Fibroblast of the aortic adventitia (primary cell): Measurements from ENCODE around the gene TYMP. TPM values are rescaled to one million over a fixed set of nuclear protein-coding genes. Genes with fewer than 3 reads are reported as not detected.

ENCODE experiments used
- DNase-seq: peaks from one replicate; pipeline ENCODE4 v3.0.0-alpha.2; 2010; ENCODE audit warnings: low read depth
- H3K4me3 ChIP-seq: 2 replicates; pipeline ENCODE4 v1.5.1; 2011; ENCODE audit warnings: low read depth, mild to moderate bottlenecking, control low read depth, low read length, moderate library complexity
- total RNA-seq: library from RNA; depleted of rRNA; stranded (reverse); fragments of >200 nt; gene quantifications from 2 replicates; pipeline ENCODE4 v1.2.3, GENCODE V29; 2012; ENCODE audit warnings: low replicate concordance
- TF ChIP-seq, protein P1 (sequence below): IDR thresholded peaks from 2 replicates; pipeline ENCODE4 v1.5.1; 2011; ENCODE audit warnings: mild to moderate bottlenecking, low read length, control low read depth, inconsistent platforms; ENCODE audit not compliant: insufficient read depth

The TYMP gene
- total RNA-seq, 1 donor: 23.7 TPM

DNA sequence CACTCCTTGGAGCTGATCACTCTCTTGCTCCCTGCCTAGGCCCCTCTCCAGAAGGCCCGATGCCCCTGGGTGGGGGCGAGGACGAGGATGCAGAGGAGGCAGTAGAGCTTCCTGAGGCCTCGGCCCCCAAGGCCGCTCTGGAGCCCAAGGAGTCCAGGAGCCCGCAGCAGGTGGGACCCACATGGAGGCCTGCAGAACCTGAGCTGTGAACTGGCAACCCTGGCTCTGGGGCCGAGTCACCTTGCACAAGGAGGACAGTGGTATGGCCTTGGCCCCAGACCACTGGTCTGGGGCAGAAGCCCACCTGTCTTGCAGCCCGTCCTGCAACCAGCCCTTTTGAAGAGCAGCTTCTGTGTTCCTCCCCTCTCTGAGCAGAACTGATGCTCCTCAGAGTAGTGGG is 10.7 kb downstream of the TYMP start:
- DNase-seq: no peak
- H3K4me3 ChIP-seq: no peak overlapping the region
- TF ChIP-seq, protein P1, sequence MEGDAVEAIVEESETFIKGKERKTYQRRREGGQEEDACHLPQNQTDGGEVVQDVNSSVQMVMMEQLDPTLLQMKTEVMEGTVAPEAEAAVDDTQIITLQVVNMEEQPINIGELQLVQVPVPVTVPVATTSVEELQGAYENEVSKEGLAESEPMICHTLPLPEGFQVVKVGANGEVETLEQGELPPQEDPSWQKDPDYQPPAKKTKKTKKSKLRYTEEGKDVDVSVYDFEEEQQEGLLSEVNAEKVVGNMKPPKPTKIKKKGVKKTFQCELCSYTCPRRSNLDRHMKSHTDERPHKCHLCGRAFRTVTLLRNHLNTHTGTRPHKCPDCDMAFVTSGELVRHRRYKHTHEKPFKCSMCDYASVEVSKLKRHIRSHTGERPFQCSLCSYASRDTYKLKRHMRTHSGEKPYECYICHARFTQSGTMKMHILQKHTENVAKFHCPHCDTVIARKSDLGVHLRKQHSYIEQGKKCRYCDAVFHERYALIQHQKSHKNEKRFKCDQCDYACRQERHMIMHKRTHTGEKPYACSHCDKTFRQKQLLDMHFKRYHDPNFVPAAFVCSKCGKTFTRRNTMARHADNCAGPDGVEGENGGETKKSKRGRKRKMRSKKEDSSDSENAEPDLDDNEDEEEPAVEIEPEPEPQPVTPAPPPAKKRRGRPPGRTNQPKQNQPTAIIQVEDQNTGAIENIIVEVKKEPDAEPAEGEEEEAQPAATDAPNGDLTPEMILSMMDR: no peak

DNA sequence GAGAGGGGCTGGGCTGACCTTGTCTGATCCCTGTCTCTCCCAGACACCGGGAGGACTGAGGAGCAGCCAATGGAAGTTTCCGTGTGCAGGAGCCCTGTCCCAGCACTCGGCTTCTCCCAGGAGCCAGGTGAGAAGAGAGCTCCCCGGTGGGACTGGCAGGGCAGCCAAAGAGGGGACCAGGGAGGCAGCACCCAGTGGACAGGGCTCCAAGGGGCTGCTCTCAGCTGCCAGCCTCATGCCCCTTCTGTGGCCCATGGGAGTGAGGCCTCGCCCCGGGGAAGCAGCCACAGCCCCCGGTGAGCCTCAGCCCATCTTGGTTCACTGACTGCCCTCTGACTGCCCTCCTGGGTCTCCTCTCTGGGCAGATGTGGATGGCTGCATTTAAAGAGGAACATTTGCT is 11.2 kb downstream of the TYMP start:
- DNase-seq: no peak
- TF ChIP-seq, protein P1: no peak
- no peak overlapping the region for H3K4me3 ChIP-seq

DNA sequence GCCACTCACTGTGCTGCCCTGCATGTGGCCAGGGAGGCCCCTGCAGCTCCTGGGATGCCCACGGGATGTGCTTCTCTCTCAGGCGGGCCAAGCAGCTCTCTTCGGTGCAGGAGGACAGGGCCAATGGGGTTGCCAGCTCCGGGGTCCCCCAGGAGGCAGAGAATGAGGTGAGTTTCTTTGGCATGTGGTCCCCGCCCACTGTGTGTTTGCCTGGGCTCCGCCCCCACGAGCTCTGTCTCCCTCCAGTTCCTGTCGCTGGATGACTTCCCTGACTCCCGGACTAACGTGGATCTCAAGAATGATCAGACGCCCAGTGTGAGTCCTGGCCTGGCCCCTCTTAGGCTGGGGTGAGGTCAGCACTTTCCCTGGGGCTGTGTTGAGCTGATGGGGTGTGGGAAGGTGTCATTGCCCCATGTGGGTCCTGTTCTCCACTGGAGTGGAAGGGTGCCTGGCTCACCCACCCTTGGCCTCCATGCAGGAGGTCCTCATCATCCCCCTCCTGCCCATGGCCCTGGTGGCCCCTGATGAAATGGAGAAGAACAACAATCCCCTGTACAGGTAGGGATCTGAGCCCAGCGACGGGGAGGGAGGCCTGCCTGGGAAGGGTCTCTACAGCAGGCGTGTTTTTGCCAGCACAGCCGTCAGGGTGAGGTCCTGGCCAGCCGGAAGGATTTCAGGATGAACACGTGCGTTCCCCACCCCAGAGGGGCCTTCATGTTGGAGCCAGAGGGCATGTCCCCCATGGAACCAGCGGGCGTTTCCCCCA is 12.1 kb downstream of the TYMP start:
- no peak for DNase-seq
- TF ChIP-seq, protein P1: no peak
- no peak overlapping the region for H3K4me3 ChIP-seq

DNA sequence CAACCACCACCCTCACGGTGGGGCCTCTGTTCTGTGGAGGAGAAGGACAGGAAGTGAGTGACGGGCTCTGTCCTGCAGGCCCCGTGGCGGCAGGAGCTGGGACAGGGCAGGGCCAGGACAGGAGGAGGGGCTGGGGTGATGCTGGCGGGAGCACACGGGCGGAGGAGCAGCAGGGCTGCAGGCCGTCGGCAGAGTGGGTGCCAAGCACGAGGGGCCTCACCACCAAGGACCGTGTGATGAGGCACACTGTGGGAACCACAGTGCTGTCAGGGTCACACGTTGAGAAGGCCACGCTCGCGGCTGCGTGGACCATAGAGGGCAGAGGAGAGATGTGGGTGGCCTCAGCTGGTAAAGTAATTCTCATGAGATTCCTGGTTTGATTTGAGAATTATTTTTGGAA is 12.9 kb downstream of the TYMP start:
- no peak overlapping the region for H3K4me3 ChIP-seq
- TF ChIP-seq, protein P1: no peak
- no peak for DNase-seq

DNA sequence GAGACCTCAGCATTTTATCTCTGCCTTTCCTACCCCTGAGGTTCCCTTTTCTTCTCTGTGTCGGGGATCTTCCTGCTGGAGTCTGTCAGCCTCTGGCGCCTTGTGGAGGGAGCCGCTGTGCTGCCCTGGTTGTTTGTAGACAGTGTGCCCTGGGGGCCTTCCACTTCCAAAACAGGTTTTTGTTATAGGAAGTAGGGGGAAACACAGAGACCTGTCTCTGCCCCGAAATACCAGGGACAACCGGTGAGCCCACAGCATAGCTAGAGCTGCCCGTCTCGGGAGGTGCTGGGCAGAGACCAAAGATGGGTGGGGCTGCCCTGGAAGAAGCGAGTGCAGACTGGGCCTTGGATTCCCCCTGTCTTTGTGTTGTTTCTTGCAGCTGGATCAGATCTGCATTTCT is 13.7 kb downstream of the TYMP start:
- TF ChIP-seq, protein P1: no peak
- H3K4me3 ChIP-seq: no peak overlapping the region
- DNase-seq: no peak

GRCh38 chr22:50513175-50513574 is 16.6 kb downstream of the TYMP start:
- no peak overlapping the region for H3K4me3 ChIP-seq
- DNase-seq: no peak
- TF ChIP-seq, protein P1: no peak

DNA sequence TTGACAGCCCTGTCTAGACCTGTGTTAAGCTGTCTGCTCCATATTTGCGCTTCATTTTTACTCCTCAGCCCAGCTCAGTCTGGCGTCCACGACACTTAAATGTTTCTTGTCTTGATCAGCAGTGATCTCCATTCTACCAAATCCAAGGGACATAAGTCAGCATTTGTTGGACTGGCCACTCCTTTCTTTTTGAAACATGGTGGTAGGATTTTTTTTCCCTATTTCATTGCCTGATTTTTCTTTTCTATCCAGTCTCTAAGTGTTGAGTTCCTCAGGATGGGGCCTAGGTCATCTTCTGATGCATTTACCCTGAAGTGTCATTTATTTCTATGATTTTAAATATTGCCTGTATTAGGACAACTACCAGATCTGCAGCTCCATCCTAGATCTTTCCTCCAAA is 20.9 kb downstream of the TYMP start:
- TF ChIP-seq, protein P1: no peak
- no peak for DNase-seq

More for the DNA sequence above, 20.9 kb downstream of the TYMP start:
- peak overlapping the region; percentile 88 for H3K4me3 ChIP-seq
